Upper lobe of left lung (tissue), 6 donors: Measurements from ENCODE around the gene SLX4IP. TPM values are rescaled to one million over a fixed set of nuclear protein-coding genes. Genes with fewer than 3 reads are reported as not detected.
"Not testable (repeated sequence)": the region's sequence is repeated elsewhere in the genome, so short reads cannot be mapped to it uniquely, and the experiment has no call there.

ENCODE experiments used
- ATAC-seq, 2 donors: fragments of 200-7000 bp; cut with Tn5 transposase; one replicate each; pipeline ENCODE4 v1.9.1; 2022; ENCODE audit warnings: mild to moderate bottlenecking in 2 of 2, moderate library complexity in 2 of 2; ENCODE audit not compliant: low FRiP score in 2 of 2
- DNase-seq, 2 donors: peaks; one replicate each; pipeline ENCODE4 v3.0.0-alpha.2; 2019 to 2020
- H3K27ac ChIP-seq, 4 donors: fragments of 200-600 bp; sonication (generic); one replicate each; pipeline ENCODE4 v1.5.1; 2016 to 2019
- H3K27me3 ChIP-seq, 4 donors: fragments of 200-600 bp; sonication (generic); one replicate each; pipeline ENCODE4 v1.5.1; 2017 to 2019
- H3K36me3 ChIP-seq, 4 donors: fragments of 200-600 bp; sonication (generic); one replicate each; pipeline ENCODE4 v1.5.1; 2016 to 2019
- H3K4me1 ChIP-seq, 4 donors: fragments of 200-600 bp; sonication (generic); one replicate each; pipeline ENCODE4 v1.5.1; 2018 to 2019
- H3K4me3 ChIP-seq, 4 donors: fragments of 200-600 bp; sonication (generic); one replicate each; pipeline ENCODE4 v1.5.1; 2017 to 2019; ENCODE audit warnings: mild to moderate bottlenecking in 2 of 4, moderate library complexity in 1 of 4
- H3K9me3 ChIP-seq, 4 donors: fragments of 200-600 bp; sonication (generic); one replicate each; pipeline ENCODE4 v1.5.1; 2018 to 2019
- EP300 ChIP-seq, 4 donors: sonication (generic); formaldehyde crosslinking; IDR thresholded peaks; one replicate each; pipeline ENCODE4 v1.5.1; 2017; ENCODE audit warnings: antibody characterized with exemption in 4 of 4, control low read depth in 2 of 4
- POLR2A ChIP-seq, 4 donors: fragments of 450-650 bp; IDR thresholded peaks; one replicate each; pipeline ENCODE4 v1.5.1; 2016 to 2017; ENCODE audit warnings: antibody characterized with exemption in 4 of 4, mild to moderate bottlenecking in 2 of 4
- POLR2AphosphoS5 ChIP-seq, 2 donors: sonication (generic); formaldehyde crosslinking; IDR thresholded peaks; one replicate each; pipeline ENCODE4 v1.5.1; 2017; ENCODE audit warnings: antibody characterized with exemption in 2 of 2
- WGBS, 2 donors: methylation state at CpG; one replicate each; pipeline ENCODE4 v1.1.5; 2017 to 2018; 5-methylcytosine and 5-hydroxymethylcytosine counted together
- total RNA-seq, 6 donors: library from RNA; depleted of rRNA in 4 of 6; stranded (reverse); fragments of >200 nt in 4 of 6; gene quantifications; one replicate each; pipeline versions ENCODE4 v1.1.0 to v1.2.1, GENCODE V29; 2016 to 2021
- TF ChIP-seq, protein P1 (sequence below), 6 experiments: fragments of 450-650 bp in 4 of 6; fragments of 200-600 bp in 2 of 6; sonication (generic) in 2 of 6; IDR thresholded peaks; one replicate each; pipeline ENCODE4 v1.5.1; 2016 to 2019; ENCODE audit warnings: antibody characterized with exemption in 6 of 6
- donor health status: DM: no; HTN: no; CAD: no; lungs with moderate emphysema.
- donor health status: DM: no; HTN: yes; CAD: no; lungs with severe emphysema.

The SLX4IP gene
- total RNA-seq, 6 donors from 2014 or later, result 3.2 to 6.0 (median 4.5) TPM

DNA sequence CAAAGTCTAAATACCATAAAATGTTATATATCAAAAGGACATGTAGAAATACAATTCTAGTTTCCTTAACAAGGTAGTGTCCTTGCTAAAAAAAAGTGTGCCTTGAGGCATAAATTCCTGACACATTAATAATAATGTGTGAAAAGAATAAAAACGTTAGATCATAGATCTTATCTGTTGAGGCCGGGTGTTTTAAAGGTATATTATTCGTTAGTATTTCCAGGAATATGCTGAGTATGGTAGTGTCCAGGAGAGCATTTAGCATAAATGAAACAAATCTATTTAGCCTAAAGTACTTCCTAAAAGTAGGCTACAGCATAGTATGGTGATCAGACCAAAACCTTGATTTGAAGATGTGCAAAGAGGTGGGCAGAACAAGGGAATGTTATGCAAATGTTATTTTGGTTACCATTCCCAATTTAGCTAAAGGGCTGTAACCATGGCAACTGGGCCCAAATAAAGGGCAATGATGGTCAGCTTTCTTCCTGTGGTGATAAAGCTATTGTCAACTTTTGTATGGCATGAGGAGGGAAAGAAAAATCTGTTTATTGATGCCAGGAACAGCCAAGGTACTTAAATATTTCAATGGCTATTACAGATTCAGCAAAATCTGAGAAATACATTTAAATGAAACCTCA lies 20.0 kb upstream of the SLX4IP start:
- DNase-seq (no peak), ATAC-seq (no peak)
- Histone ChIP-seq H3K9me3 (no peaks in the 10 kb centered on the region), H3K36me3 (peaks cover 0 to 34% (median 6%) of the 10 kb centered on the region in 4 donors), H3K27me3 (no peaks in the 10 kb centered on the region), H3K27ac (no peak overlapping the region), H3K4me3 (no peak overlapping the region), H3K4me1 (peaks cover 0 to 9% (median 2%) of the 10 kb centered on the region in 4 donors)
- TF ChIP-seq EP300 (IDR thresholded peaks at IDR 0.05) (no peak), POLR2A (IDR thresholded peaks at IDR 0.05) (no peak), POLR2AphosphoS5 (IDR thresholded peaks at IDR 0.05) (no peak)
- TF ChIP-seq, protein P1, sequence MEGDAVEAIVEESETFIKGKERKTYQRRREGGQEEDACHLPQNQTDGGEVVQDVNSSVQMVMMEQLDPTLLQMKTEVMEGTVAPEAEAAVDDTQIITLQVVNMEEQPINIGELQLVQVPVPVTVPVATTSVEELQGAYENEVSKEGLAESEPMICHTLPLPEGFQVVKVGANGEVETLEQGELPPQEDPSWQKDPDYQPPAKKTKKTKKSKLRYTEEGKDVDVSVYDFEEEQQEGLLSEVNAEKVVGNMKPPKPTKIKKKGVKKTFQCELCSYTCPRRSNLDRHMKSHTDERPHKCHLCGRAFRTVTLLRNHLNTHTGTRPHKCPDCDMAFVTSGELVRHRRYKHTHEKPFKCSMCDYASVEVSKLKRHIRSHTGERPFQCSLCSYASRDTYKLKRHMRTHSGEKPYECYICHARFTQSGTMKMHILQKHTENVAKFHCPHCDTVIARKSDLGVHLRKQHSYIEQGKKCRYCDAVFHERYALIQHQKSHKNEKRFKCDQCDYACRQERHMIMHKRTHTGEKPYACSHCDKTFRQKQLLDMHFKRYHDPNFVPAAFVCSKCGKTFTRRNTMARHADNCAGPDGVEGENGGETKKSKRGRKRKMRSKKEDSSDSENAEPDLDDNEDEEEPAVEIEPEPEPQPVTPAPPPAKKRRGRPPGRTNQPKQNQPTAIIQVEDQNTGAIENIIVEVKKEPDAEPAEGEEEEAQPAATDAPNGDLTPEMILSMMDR (IDR thresholded peaks at IDR 0.05), result no peak
- WGBS, 2 donors, result 57 to 72% methylated on average over 3 of the region's 3 CpGs

DNA sequence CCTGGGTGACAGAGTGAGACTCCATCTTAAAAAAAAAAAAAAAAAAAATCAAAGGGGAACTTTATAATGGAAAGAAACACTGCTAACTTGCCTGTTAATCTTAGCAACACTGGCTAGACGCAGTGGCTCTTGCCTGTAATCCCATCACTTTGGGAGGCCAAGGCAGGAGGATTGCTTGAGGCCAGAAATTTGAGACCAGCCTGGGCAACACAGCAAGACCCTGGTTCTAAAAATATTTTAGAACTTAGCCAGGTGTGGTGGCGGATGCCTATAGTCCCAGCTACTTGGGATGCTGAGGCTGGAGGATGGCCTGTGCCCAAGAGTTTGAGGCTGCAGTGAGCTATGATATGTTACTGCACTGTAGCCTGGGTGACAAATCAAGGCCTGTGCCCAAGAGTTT lies 17.9 kb upstream of the SLX4IP start:
- H3K27ac ChIP-seq, result not testable (repeated sequence)

DNA sequence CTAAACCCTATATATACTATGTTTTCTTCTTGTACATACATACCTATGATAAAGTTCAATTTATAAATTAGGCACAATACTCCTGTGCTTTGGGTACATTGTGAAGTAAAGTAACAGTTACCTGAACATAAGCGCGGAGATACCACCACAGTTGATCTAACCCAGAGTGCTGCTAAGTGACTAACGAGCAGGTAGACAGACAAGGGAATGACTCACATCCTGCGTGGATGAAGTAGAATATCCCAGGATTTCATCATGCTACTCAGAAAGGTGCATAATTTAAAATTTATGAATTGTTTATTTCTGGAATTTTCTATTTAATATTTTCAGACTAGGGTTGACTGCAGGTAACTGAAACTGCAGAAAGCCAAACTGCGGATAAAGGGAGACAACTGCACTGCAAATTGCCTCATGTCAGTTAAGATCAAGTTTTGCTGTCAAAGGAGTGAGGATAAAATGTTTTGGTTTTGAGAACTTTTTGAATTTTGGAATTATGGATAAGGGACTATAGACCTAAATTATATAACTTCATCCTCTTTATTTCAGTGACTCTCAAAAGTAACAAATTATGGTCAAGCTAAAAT lies 15.5 kb upstream of the SLX4IP start:
- Histone ChIP-seq H3K27me3 (no peaks in the 10 kb centered on the region), H3K27ac (no peak overlapping the region), H3K9me3 (no peaks in the 10 kb centered on the region), H3K36me3 (peaks cover 0 to 11% (median 4%) of the 10 kb centered on the region in 4 donors), H3K4me3 (no peak overlapping the region), H3K4me1 (peaks cover 0 to 9% (median 4%) of the 10 kb centered on the region in 4 donors)
- DNase-seq (no peak), ATAC-seq (no peak)
- TF ChIP-seq POLR2AphosphoS5 (IDR thresholded peaks at IDR 0.05), result no peak
- no peak for TF ChIP-seq POLR2A (IDR thresholded peaks at IDR 0.05)
- TF ChIP-seq, protein P1 (IDR thresholded peaks at IDR 0.05), result no peak
- no peak for TF ChIP-seq EP300 (IDR thresholded peaks at IDR 0.05)
- WGBS, 2 donors, result 92 to 97% methylated on average over 5 of the region's 5 CpGs

More for the DNA sequence above, 17.9 kb upstream of the SLX4IP start:
- H3K36me3 ChIP-seq, result peaks cover 0 to 29% (median 6%) of the 10 kb centered on the region in 4 donors
- not testable (repeated sequence) for DNase-seq, H3K27me3 ChIP-seq, H3K4me3 ChIP-seq, H3K9me3 ChIP-seq, ATAC-seq, H3K4me1 ChIP-seq
- WGBS, 2 donors, result 94 to 100% methylated on average over 2 of the region's 2 CpGs

DNA sequence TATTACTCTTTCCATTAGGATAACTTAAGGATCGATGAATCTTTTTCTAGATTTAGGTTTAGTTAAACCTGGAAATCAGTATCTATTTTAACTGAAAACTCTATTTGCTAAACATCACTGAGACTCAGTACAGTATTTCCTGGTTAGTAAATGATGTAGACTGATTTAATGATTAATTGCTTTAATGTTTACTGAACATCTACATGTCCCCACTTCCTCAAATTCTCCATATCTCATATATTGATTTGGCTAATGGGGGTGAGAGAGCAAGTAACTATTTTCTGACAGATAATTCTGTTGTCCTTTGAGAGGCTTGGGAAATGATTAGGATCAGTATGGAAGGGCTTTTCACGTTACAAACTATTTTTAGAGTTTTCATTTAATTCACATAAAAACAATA lies 11.4 kb upstream of the SLX4IP start:
- Histone ChIP-seq H3K4me3 (no peak overlapping the region), H3K27me3 (no peaks in the 10 kb centered on the region), H3K4me1 (peaks cover 0 to 7% (median under 1%) of the 10 kb centered on the region in 4 donors), H3K36me3 (peaks cover 0 to 14% (median 4%) of the 10 kb centered on the region in 4 donors), H3K9me3 (no peaks in the 10 kb centered on the region), H3K27ac (no peak overlapping the region)
- TF ChIP-seq, protein P1 (IDR thresholded peaks at IDR 0.05), result no peak
- TF ChIP-seq POLR2A (IDR thresholded peaks at IDR 0.05) (no peak), POLR2AphosphoS5 (IDR thresholded peaks at IDR 0.05) (no peak), EP300 (IDR thresholded peaks at IDR 0.05) (no peak)
- ATAC-seq (no peak), DNase-seq (no peak)
- WGBS, 2 donors, result 82 to 88% methylated on average over 2 of the region's 2 CpGs

DNA sequence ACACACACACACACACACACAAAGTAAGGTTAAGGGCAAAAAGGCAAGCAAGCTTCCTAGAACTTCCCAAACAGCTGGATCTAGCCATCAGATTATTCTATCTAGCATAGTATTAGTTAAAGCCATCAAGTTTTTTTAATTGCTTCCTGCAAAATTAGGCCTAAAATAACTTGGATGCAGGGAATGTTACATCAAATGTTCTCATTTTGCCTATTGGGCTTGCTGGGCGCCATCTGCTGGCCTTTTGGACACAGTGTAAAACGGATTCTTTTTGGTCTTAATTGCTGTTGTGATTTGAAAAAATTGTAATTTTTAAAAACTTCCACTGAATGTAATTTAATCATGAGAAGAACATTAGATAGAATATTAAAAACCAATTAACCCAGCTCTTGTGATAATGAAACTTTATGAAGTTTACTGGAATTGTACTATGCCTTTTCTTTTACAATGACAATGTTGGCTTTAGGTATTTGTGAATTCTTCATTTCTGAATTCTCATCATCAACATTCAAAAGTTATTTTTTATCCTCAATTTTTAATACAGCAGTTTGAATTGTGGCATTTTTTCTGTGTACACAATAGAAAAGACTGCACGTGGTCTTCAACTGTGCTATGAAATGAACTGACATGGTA lies 7.9 kb upstream of the SLX4IP start:
- DNase-seq, result peak in 1 of 2 donors; percentile 45
- TF ChIP-seq, protein P1 (IDR thresholded peaks at IDR 0.05), result peak in 5 of 6 experiments; percentile 51 to 63 (median 57)
- no peak for TF ChIP-seq POLR2A (IDR thresholded peaks at IDR 0.05)
- peak in 1 of 2 donors; percentile 59 for ATAC-seq

More for the DNA sequence above, 7.9 kb upstream of the SLX4IP start:
- WGBS, 2 donors, result 38% methylated on average over 3 of the region's 3 CpGs
- Histone ChIP-seq H3K27ac (no peak overlapping the region), H3K9me3 (no peaks in the 10 kb centered on the region), H3K36me3 (peaks cover 0 to 6% (median 0%) of the 10 kb centered on the region in 4 donors), H3K27me3 (no peaks in the 10 kb centered on the region), H3K4me3 (no peak overlapping the region), H3K4me1 (peaks cover 6 to 12% (median 9%) of the 10 kb centered on the region in 4 donors)
